Measurements from ENCODE around the gene SMC2. TPM values are rescaled to one million over a fixed set of nuclear protein-coding genes. Genes with fewer than 3 reads are reported as not detected.

The SMC2 gene
- total RNA-seq, 2 donors from 2014 or later = 32.3 to 32.5 TPM

- no peak overlapping the region for H3K4me3 Mint-ChIP-seq
- H3K4me1 ChIP-seq (ENCODE audit: control insufficient read depth, insufficient read depth, low read length) = no peaks in the 10 kb centered on the region
- H3K27me3 Mint-ChIP-seq (ENCODE audit: insufficient read depth) = no peaks in the 10 kb centered on the region
- H3K9ac ChIP-seq (ENCODE audit: extremely low read depth, low read length, poor library complexity, severe bottlenecking) = no peak overlapping the region
- H3K27ac ChIP-seq (ENCODE audit: low read depth, low read length) = no peak overlapping the region
- peaks cover 41% of the 10 kb centered on the region for H3K36me3 ChIP-seq (ENCODE audit: control insufficient read depth, insufficient read depth, low read length)
- no peaks in the 10 kb centered on the region for H3K9me3 ChIP-seq (ENCODE audit: control insufficient read depth, low read length)
- no peaks in the 10 kb centered on the region for H3K9me3 Mint-ChIP-seq
- H3K4me1 Mint-ChIP-seq = no peaks in the 10 kb centered on the region
- no peak for TF ChIP-seq CTCF (conservative IDR thresholded peaks at IDR 0.05)
- no peak overlapping the region for H3K4me3 ChIP-seq (ENCODE audit: low read length)
- no peak for DNase-seq
- H3K36me3 Mint-ChIP-seq (ENCODE audit: low read depth) = peaks cover 25% of the 10 kb centered on the region
- no peaks in the 10 kb centered on the region for H3K27me3 ChIP-seq (ENCODE audit: control insufficient read depth, insufficient read depth, low read length, poor library complexity, severe bottlenecking)
- WGBS, 2 experiments (ENCODE audit: insufficient coverage in 1 of 2, insufficient read length in 1 of 2) = 92 to 100% methylated on average over 1 to 2 of the region's 2 CpGs
- H3K27ac Mint-ChIP-seq = no peak overlapping the region
Observed at GRCh38 chr9:104110509-104110908, 16.4 kb downstream of the SMC2 start.

GRCh38 chr9:104118916-104119315 is 24.8 kb downstream of the SMC2 start:
- peaks cover 40% of the 10 kb centered on the region for H3K36me3 Mint-ChIP-seq (ENCODE audit: low read depth)
- no peak overlapping the region for H3K27ac ChIP-seq (ENCODE audit: low read depth, low read length)
- DNase-seq = no peak
- H3K27ac Mint-ChIP-seq = no peak overlapping the region
- no peak overlapping the region for H3K4me3 Mint-ChIP-seq
- H3K27me3 Mint-ChIP-seq (ENCODE audit: insufficient read depth) = no peaks in the 10 kb centered on the region
- H3K36me3 ChIP-seq (ENCODE audit: control insufficient read depth, insufficient read depth, low read length) = peaks cover 34% of the 10 kb centered on the region
- WGBS, 2 experiments (ENCODE audit: insufficient coverage in 1 of 2, insufficient read length in 1 of 2) = 93 to 100% methylated on average over 5 to 6 of the region's 6 CpGs
- no peaks in the 10 kb centered on the region for H3K9me3 ChIP-seq (ENCODE audit: control insufficient read depth, low read length)
- H3K9me3 Mint-ChIP-seq = no peaks in the 10 kb centered on the region
- no peak overlapping the region for H3K9ac ChIP-seq (ENCODE audit: extremely low read depth, low read length, poor library complexity, severe bottlenecking)
- no peaks in the 10 kb centered on the region for H3K4me1 Mint-ChIP-seq
- TF ChIP-seq CTCF (conservative IDR thresholded peaks at IDR 0.05) = no peak
- H3K4me3 ChIP-seq (ENCODE audit: low read length) = no peak overlapping the region
- no peaks in the 10 kb centered on the region for H3K4me1 ChIP-seq (ENCODE audit: control insufficient read depth, insufficient read depth, low read length)
- no peaks in the 10 kb centered on the region for H3K27me3 ChIP-seq (ENCODE audit: control insufficient read depth, insufficient read depth, low read length, poor library complexity, severe bottlenecking)

GRCh38 chr9:104121022-104121421 is 26.9 kb downstream of the SMC2 start:
- Mint-ChIP-seq H3K4me1 (no peaks in the 10 kb centered on the region), H3K9me3 (no peaks in the 10 kb centered on the region), H3K27ac (no peak overlapping the region), H3K36me3 (ENCODE audit: low read depth) (peaks cover 43% of the 10 kb centered on the region), H3K4me3 (no peak overlapping the region), H3K27me3 (ENCODE audit: insufficient read depth) (no peaks in the 10 kb centered on the region)
- Histone ChIP-seq H3K27ac (ENCODE audit: low read depth, low read length) (no peak overlapping the region), H3K4me3 (ENCODE audit: low read length) (no peak overlapping the region), H3K9me3 (ENCODE audit: control insufficient read depth, low read length) (no peaks in the 10 kb centered on the region), H3K9ac (ENCODE audit: extremely low read depth, low read length, poor library complexity, severe bottlenecking) (no peak overlapping the region), H3K36me3 (ENCODE audit: control insufficient read depth, insufficient read depth, low read length) (peaks cover 38% of the 10 kb centered on the region), H3K4me1 (ENCODE audit: control insufficient read depth, insufficient read depth, low read length) (no peaks in the 10 kb centered on the region), H3K27me3 (ENCODE audit: control insufficient read depth, insufficient read depth, low read length, poor library complexity, severe bottlenecking) (no peaks in the 10 kb centered on the region)
- no peak for DNase-seq
- 85 to 93% methylated on average over 5 of the region's 5 CpGs for WGBS, 2 experiments (ENCODE audit: insufficient coverage in 1 of 2, insufficient read length in 1 of 2)
- TF ChIP-seq CTCF (conservative IDR thresholded peaks at IDR 0.05) = peak; percentile 52

Data from endodermal cell (in vitro differentiated cells).